Right lobe of liver (tissue), 6 donors: ENCODE data around the gene CAPSL. TPM values are rescaled to one million over a fixed set of nuclear protein-coding genes. Genes with fewer than 3 reads are reported as not detected.

ENCODE experiments used
- ATAC-seq, 4 donors: fragments of 200-7000 bp; cut with Tn5 transposase; one replicate each; pipeline ENCODE4 v1.9.1; 2020; ENCODE audit warnings: mild to moderate bottlenecking in 4 of 4, moderate library complexity in 4 of 4
- DNase-seq, 3 donors: peaks; one replicate each; pipeline ENCODE4 v3.0.0-alpha.2; 2020
- H3K27ac ChIP-seq, 3 donors: fragments of 200-600 bp; one replicate each; pipeline ENCODE4 v1.8.0; 2022
- H3K27me3 ChIP-seq, 2 donors: fragments of 200-600 bp; one replicate each; pipeline ENCODE4 v1.8.0; 2022
- H3K36me3 ChIP-seq, 4 donors: fragments of 200-600 bp; sonication (generic) in 1 of 4; one replicate each; pipeline versions ENCODE4 v1.5.1 to v1.8.0; 2017 to 2022; ENCODE audit warnings: control low read depth in 1 of 4
- H3K4me1 ChIP-seq, 4 donors: fragments of 200-600 bp; sonication (generic) in 1 of 4; one replicate each; pipeline versions ENCODE4 v1.5.1 to v1.8.0; 2017 to 2022; ENCODE audit warnings: control low read depth in 1 of 4
- H3K4me3 ChIP-seq, 3 donors: fragments of 200-600 bp; one replicate each; pipeline ENCODE4 v1.8.0; 2022
- H3K9me3 ChIP-seq, 4 donors: fragments of 200-600 bp; sonication (generic) in 1 of 4; one replicate each; pipeline versions ENCODE4 v1.5.1 to v1.8.0; 2017 to 2022; ENCODE audit warnings: control low read depth in 1 of 4
- POLR2A ChIP-seq: fragments of 450-650 bp; IDR thresholded peaks from one replicate; pipeline ENCODE4 v1.6.1; 2017; ENCODE audit warnings: antibody characterized with exemption, mild to moderate bottlenecking
- WGBS: methylation state at CpG from one replicate; pipeline ENCODE4 v1.1.6; 2018; ENCODE audit warnings: low coverage, low lambda C conversion rate; ENCODE audit not compliant: insufficient coverage; ENCODE audit errors: missing lambda C conversion rate; 5-methylcytosine and 5-hydroxymethylcytosine counted together
- intact Hi-C, 2 donors: fragments of 100-400 bp; cut with DNase I; formaldehyde crosslinking; loops; one replicate each; pipeline versions ENCODE4 v1.11.2 to v1.14.1; 2022
- total RNA-seq, 6 experiments: library from RNA; depleted of rRNA in 2 of 6; stranded (reverse); fragments of >200 nt in 2 of 6; fragmentation: NEBNext Ultra II Directional in 3 of 6; extraction: Animal tissue kit (Norgen Biotek cat#: 25700) in 3 of 6; gene quantifications; one replicate each; pipeline versions ENCODE4 v1.1.0 to v1.2.4, GENCODE V29; 2016 to 2023
- TF ChIP-seq, protein P1 (sequence below), 4 donors: fragments of 200-600 bp in 3 of 4; fragments of 450-650 bp in 1 of 4; IDR thresholded peaks; one replicate each; pipeline versions ENCODE4 v1.5.1 to v1.8.0; 2016 to 2022; ENCODE audit warnings: antibody characterized with exemption in 4 of 4, mild to moderate bottlenecking in 2 of 4
- donor health status: DM: no; HTN: yes; CAD: no.
- donor health status: DM: no; HTN: no; CAD: no.
- donor health status: DM: no; HTN: no; CAD: no.
- donor health status: DM: no; HTN: yes; CAD: no.
- donor health status: DM: no; HTN: yes; CAD: no.

The CAPSL gene
- total RNA-seq, 6 experiments from 2014 or later, result not detected

DNA sequence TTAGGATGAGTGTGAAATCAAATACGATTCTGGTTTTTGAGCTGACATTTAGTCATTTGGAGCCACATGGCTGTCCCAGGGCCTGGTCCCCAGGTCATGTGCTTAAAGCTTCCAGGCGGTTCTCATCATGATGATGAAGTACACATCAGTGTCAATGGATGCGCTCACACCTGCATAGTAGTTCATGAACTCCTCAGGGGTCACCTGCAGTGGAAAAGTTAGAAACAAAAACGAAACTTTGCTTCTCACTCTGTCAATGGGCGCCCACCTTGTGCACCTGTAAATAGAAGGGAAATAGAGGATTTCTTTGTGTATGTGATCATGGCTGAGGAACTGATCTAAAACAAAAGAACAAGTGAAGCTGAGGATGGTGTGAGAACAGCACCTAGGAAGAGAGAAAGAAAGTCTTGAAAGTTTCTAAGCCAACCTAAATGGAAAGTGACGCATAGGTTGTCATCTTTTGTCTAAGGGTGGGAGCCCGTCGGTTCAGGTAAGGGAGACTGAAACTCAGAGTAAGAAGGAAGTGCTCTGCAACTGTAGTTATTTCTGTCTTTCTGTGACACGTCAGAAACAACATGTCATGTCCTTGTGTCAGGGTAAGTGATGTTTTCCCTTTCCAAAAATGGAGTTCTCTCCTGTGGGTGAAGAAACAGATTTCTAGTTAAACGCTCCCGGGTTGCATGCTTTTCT lies 33.8 kb downstream of the CAPSL start:
- Histone ChIP-seq H3K27ac (no peak overlapping the region), H3K4me1 (no peaks in the 10 kb centered on the region), H3K4me3 (no peak overlapping the region), H3K27me3 (no peaks in the 10 kb centered on the region), H3K9me3 (no peaks in the 10 kb centered on the region), H3K36me3 (no peaks in the 10 kb centered on the region)
- intact Hi-C loops, result no loop called here
- 62% methylated on average over 11 of the region's 11 CpGs for WGBS
- DNase-seq (no peak), ATAC-seq (no peak)
- TF ChIP-seq, protein P1, sequence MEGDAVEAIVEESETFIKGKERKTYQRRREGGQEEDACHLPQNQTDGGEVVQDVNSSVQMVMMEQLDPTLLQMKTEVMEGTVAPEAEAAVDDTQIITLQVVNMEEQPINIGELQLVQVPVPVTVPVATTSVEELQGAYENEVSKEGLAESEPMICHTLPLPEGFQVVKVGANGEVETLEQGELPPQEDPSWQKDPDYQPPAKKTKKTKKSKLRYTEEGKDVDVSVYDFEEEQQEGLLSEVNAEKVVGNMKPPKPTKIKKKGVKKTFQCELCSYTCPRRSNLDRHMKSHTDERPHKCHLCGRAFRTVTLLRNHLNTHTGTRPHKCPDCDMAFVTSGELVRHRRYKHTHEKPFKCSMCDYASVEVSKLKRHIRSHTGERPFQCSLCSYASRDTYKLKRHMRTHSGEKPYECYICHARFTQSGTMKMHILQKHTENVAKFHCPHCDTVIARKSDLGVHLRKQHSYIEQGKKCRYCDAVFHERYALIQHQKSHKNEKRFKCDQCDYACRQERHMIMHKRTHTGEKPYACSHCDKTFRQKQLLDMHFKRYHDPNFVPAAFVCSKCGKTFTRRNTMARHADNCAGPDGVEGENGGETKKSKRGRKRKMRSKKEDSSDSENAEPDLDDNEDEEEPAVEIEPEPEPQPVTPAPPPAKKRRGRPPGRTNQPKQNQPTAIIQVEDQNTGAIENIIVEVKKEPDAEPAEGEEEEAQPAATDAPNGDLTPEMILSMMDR (IDR thresholded peaks at IDR 0.05), result no peak
- no peak for TF ChIP-seq POLR2A

DNA sequence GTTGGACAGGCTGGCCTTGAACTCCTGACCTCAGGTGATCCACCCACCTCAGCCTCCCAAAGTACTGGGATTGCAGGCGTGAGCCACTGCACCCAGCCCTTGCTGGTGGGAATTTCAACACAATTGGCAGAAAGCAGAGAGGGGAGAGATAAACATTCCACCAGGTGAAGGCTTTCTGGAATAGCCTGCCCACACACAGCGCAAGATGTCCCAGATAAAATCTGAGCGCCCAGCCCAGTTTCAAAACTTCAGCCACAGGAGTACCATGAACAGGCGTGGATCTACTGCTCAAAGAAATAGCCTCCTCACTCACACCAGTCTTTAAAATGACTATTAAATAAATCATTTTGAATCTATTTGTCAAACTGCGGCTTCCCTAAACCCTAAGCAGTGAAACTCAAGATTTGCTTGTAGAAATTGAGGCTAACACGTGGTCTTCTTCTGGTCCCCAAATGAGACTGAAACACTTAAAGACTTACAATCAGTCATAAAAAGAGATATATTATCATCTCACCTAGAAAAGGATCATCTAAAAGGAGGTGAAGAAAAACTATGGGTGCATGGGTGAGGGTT lies 34.7 kb downstream of the CAPSL start:
- no peaks in the 10 kb centered on the region for H3K36me3 ChIP-seq
- H3K4me1 ChIP-seq, result no peaks in the 10 kb centered on the region
- no peak overlapping the region for H3K27ac ChIP-seq
- H3K4me3 ChIP-seq, result no peak overlapping the region
- DNase-seq (no peak), ATAC-seq (no peak)
- intact Hi-C loops, result no loop called here
- WGBS, result 75% methylated on average over 6 of the region's 6 CpGs
- TF ChIP-seq, protein P1 (IDR thresholded peaks at IDR 0.05), result no peak
- TF ChIP-seq POLR2A, result no peak
- no peaks in the 10 kb centered on the region for H3K9me3 ChIP-seq
- H3K27me3 ChIP-seq, result no peaks in the 10 kb centered on the region

DNA sequence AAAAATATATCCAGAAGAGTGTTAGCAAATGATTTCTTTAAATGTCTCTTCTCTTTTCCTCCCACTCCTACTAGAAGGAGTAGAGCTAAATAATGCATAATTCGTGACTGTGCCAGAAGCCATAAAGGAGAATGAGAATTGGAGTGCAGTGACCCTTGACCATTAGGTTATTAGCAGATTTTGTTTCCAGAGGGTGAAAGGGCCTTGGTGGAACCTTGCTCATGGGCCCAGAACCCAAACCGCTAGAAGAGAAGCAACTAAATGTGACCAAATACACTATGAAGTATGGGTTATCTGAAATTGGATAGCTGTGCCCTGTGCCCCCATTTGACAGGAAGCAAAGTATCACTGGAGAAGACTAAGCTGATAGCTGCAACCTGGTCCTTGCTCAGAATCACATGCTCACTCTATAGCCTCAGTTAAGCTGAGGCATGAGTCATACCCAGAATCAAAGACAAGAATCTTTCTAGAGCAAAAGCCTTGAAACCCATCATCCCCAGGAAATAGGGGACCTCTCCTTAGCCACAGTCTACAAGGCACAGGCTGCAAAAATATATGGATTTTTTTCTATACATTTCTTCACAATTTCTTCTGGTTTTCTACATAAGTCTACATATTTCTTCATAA lies 36.3 kb downstream of the CAPSL start:
- intact Hi-C loops, result no loop called here

DNA sequence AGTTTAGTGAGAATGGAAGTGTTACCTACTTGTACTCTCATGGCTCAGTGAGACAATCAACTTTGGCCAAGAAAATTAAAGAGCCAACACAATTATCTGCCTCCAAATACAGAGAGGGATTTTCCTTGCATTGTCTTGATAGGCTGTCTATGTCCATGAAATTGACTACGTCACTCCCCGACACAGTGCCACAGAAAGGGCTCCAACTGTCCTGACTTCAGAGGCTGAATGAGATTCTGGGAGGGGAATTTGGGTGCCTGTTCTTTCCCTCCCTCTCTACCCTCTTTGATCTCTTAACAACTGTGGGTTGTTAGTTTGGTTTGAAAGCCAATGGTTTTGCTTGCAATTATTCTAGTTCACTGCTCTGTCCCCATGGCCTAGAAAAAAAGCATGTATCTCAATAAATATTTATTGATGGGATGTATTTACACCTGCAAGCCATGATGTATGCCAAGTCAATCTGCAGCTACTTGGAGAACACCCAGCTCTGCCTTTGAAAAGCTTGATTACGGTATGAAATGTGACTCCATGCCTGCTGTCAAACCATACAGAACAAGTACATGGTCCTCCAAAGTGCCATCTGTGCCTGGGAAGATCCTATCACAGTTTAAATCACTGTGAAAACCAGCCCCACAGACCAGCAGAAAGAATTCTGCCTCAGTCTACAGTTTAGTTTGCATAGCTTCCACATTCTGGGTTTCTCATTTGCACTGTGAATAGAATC lies 37.3 kb downstream of the CAPSL start:
- Histone ChIP-seq H3K4me3 (no peak overlapping the region), H3K9me3 (no peaks in the 10 kb centered on the region), H3K36me3 (no peaks in the 10 kb centered on the region), H3K27me3 (no peaks in the 10 kb centered on the region), H3K4me1 (no peaks in the 10 kb centered on the region), H3K27ac (no peak overlapping the region)
- no peak for ATAC-seq
- no peak for TF ChIP-seq POLR2A
- TF ChIP-seq, protein P1 (IDR thresholded peaks at IDR 0.05), result no peak
- WGBS, result 82% methylated on average over 3 of the region's 3 CpGs
- intact Hi-C loops, result no loop called here
- DNase-seq, result no peak

More for the DNA sequence above, 36.3 kb downstream of the CAPSL start:
- TF ChIP-seq, protein P1 (IDR thresholded peaks at IDR 0.05), result no peak
- no peak for TF ChIP-seq POLR2A
- Histone ChIP-seq H3K4me3 (no peak overlapping the region), H3K9me3 (no peaks in the 10 kb centered on the region), H3K27ac (no peak overlapping the region), H3K27me3 (no peaks in the 10 kb centered on the region), H3K36me3 (no peaks in the 10 kb centered on the region), H3K4me1 (no peaks in the 10 kb centered on the region)
- DNase-seq (no peak), ATAC-seq (no peak)
- WGBS, result 63% methylated on average over 1 of the region's 2 CpGs
